Fibroblast of the aortic adventitia (primary cell): ENCODE results near the gene SMIM43. TPM values are rescaled to one million over a fixed set of nuclear protein-coding genes. Genes with fewer than 3 reads are reported as not detected.

Experiments
- DNase-seq: peaks from one replicate; pipeline ENCODE4 v3.0.0-alpha.2; 2010; ENCODE audit warnings: low read depth
- H3K4me3 ChIP-seq: 2 replicates; pipeline ENCODE4 v1.5.1; 2011; ENCODE audit warnings: low read depth, mild to moderate bottlenecking, control low read depth, low read length, moderate library complexity
- total RNA-seq: library from RNA; depleted of rRNA; stranded (reverse); fragments of >200 nt; gene quantifications from 2 replicates; pipeline ENCODE4 v1.2.3, GENCODE V29; 2012; ENCODE audit warnings: low replicate concordance
- TF ChIP-seq, protein P1 (sequence below): IDR thresholded peaks from 2 replicates; pipeline ENCODE4 v1.5.1; 2011; ENCODE audit warnings: mild to moderate bottlenecking, low read length, control low read depth, inconsistent platforms; ENCODE audit not compliant: insufficient read depth

The SMIM43 gene
- total RNA-seq, 1 donor: 0.45 TPM

DNA sequence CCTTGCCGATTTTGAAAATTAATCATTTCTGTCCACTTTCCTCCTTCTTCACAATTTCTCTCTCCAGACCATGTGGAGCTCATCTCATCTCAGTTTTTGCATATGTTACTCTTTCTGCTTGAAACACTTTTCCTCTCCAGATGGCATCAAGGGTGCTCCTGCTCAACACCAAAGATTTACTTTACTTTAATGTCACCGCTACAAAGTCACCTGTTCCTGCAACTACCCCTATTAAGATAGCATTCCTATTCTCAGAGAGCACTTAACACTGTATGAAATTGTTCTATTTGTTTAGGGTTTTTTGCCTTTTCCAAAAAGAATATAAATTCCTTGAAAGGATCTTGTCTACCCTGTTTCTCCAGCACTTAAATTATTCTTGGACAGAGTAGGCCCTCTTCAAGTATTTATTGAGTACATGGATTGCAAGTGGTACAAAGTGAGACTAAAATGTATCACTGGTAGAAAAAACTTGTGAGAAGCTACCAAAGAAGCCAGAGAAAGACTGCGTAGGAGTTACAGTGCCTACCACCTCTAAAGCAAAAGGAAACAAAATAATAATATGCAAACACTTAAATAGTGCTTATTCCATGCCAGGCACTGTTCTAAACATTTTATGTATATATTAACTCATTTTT lies 35.0 kb upstream of the SMIM43 start:
- TF ChIP-seq, protein P1, sequence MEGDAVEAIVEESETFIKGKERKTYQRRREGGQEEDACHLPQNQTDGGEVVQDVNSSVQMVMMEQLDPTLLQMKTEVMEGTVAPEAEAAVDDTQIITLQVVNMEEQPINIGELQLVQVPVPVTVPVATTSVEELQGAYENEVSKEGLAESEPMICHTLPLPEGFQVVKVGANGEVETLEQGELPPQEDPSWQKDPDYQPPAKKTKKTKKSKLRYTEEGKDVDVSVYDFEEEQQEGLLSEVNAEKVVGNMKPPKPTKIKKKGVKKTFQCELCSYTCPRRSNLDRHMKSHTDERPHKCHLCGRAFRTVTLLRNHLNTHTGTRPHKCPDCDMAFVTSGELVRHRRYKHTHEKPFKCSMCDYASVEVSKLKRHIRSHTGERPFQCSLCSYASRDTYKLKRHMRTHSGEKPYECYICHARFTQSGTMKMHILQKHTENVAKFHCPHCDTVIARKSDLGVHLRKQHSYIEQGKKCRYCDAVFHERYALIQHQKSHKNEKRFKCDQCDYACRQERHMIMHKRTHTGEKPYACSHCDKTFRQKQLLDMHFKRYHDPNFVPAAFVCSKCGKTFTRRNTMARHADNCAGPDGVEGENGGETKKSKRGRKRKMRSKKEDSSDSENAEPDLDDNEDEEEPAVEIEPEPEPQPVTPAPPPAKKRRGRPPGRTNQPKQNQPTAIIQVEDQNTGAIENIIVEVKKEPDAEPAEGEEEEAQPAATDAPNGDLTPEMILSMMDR: no peak
- H3K4me3 ChIP-seq: no peak overlapping the region
- no peak for DNase-seq

DNA sequence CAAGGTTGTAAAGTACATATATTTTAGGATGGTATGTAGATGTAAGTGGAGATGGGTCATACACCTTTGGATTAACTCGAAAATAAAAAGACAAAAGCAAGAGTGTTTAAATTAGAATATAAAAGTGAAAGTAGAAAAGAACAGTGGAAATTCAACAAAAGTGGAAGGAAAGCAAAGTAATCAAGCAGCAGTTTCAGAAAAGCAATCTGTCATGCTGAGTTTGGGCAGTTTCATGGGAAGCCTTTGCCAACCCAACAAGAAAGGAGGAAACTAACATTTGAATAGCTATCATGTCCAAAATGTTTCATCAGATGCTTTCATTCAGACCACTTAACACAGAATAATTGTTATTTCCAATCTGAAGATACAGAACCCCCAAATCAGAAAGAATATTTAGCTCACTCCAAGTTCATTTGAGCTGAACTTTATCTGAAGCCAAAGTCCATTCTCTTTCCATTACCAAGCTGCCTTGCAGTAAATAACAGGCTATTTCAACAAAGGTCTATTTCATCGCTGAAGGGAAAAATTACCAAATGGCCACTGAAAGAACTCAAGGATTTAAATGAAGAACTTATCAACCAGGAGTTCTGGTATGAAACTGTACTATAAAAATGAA lies 34.4 kb upstream of the SMIM43 start:
- H3K4me3 ChIP-seq: no peak overlapping the region
- TF ChIP-seq, protein P1: no peak

DNA sequence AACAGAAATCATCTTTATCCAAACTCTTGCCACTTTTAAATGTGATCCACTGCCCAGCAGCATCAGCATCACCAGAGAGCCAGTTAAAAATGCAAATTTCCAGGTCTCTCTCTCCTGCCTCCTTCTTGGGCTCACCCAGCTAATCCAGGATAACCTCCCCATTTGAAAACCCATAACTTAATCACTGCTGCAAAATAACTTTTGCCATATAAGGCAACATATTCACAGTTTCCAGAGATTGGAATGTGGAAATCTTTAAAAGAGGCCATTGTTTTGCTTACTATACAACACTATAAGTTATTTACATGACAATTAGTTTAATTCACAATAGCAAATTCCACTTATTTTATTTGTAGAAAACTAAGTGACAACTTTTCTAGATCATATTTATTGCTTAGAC lies 31.3 kb upstream of the SMIM43 start:
- TF ChIP-seq, protein P1: no peak
- DNase-seq: no peak
- H3K4me3 ChIP-seq: no peak overlapping the region

More for the DNA sequence above, 34.4 kb upstream of the SMIM43 start:
- DNase-seq: no peak

DNA sequence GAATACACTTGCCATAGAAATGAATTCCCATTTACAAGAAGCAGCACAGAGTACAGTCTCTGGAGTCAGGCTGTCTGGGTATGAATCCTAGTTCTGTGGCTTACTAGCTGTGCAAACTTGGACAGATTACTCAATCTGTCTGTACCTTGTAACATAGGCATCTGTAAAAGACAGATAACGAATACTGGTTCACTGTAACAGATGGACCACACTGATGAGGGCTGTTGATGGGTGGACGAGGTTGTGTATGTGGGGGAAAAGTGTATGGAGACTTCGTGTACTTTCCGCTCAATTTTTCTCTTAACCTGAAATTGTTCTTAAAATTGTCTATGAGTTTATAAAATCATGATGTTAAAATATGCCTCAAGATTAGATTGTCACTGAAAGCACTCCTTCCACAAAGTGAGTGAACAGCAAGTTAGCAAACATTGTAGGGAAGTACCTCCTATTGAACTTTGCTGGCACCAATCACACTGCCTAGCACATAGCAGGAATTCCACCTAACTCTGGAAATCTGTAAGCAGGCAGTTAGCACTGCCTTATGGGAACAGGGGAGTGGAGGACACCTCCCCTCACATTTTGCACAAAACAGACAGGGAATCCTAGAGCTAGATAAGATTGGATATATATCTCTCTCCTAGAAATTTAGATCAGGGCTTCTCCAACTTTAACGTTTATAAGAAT lies 29.7 kb upstream of the SMIM43 start:
- TF ChIP-seq, protein P1: no peak
- DNase-seq: peak; percentile 49
- no peak overlapping the region for H3K4me3 ChIP-seq

DNA sequence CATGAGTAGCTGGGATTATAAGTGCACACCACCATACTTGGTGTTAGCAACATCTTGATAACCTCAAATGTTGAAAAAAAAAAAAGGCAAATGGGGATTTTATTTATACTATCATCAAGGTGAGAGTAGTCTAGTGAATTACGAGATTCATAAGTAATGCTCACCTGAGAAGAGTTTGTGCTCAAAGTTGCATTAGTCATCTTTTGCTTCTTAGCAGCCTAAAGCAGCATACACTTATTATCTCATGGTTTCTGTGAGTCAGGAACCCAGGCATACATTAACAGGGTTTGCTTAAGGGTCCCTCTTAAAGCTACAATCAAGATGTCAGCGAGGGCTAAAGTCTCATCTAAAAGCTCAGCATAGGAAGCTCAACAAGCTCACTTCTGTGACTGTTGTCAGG lies 28.0 kb upstream of the SMIM43 start:
- DNase-seq: no peak
- TF ChIP-seq, protein P1: no peak
- H3K4me3 ChIP-seq: no peak overlapping the region

DNA sequence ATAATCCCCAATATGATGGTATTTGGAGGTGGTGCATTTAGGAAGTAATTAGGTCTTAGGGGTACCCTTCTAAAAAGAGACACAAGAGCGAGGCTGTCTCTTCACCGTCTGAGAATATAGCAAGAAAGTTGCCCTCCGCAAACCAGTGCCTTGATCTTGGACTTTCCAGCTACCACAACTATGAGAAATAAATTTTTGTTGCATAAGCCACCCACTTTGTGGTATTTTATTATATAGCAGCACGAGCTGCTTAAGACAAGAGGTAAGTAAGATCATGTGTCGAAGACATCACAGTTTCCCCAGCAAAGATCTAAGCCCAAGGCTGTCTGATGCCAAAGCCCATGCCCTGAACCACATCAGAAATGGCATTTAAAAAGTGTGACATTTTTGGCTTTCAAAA lies 26.5 kb upstream of the SMIM43 start:
- no peak overlapping the region for H3K4me3 ChIP-seq
- DNase-seq: no peak
- TF ChIP-seq, protein P1: no peak
